Renal pelvis (tissue), 12 donors: ENCODE results near the gene ZNF727. TPM values are rescaled to one million over a fixed set of nuclear protein-coding genes. Genes with fewer than 3 reads are reported as not detected.
"Not testable (repeated sequence)": the region's sequence is repeated elsewhere in the genome, so short reads cannot be mapped to it uniquely, and the experiment has no call there.

Source experiments
- DNase-seq: peaks from one replicate; pipeline ENCODE4 v3.0.0-alpha.2; 2013
- long read RNA-seq, 16 experiments: transcript quantifications; one replicate each; lab custom pipeline, GENCODE V29; 2026
- polyA plus RNA-seq, 3 donors: library from polyadenylated mRNA; unstranded; fragments of 120-200 nt; gene quantifications; one replicate each; pipeline ENCODE4 v1.2.1, GENCODE V29; 2013; ENCODE audit not compliant: insufficient read length in 3 of 3

The ZNF727 gene
- polyA plus RNA-seq = under 1 TPM in 2 of 3 donors, not detected in 1; 0.14 to 0.62 TPM
- long read RNA-seq, donor 1 = 0 reads
- long read RNA-seq, donor 2 = 0 reads
- long read RNA-seq, donor 3 = 0 reads
- long read RNA-seq, donor 4 = 0 reads
- long read RNA-seq, donor 5 = 0 reads
- long read RNA-seq, donor 6 = 0 reads
- long read RNA-seq, donor 7 = 0 reads
- long read RNA-seq, donor 8 = 0 reads
- long read RNA-seq, donor 9 = 0 reads
- long read RNA-seq, donor 10 = 0 reads
- long read RNA-seq, donor 11 = 0 reads
- long read RNA-seq, donor 12 = 0 reads
- long read RNA-seq, donor 13 = 0 reads
- long read RNA-seq, donor 14 = 0 reads
- long read RNA-seq, donor 15 = 0 reads
- long read RNA-seq, donor 16 = 0 reads

DNA sequence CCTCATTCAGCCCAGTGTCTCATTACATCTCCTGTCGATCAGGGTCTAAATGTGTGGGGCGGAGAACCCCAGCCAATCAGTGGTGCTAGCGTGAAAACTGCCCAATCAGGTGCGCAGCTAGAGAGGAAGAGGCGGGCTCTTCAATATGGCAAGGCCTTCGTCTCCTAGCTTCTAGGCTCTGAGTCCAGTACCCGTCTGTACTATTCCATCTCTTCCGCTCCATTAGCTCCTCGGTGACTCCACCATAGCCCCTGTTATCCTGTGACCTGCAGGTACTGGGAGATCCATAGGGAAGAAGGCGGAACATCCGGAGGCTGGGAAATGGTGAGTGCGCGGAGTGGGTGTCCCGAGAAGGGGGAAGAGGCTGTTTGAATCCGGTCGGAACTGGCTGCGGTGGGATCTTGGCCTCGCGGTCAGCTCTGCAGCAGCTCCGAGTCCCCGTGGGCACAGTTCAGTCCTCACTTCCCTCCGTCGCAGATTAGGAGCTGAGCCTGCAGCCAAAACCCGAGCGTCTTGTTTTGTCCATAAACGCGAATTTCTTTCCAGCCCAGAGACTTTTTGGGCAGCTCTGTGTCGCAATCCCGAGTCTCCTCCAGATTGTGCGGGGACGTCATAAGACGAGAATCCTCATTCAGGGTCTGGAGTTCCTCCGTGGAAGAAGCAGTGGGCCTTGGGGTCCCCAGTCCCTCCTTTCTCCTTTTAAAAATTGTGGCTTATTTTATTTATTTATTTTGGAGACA, at the start of gene ZNF727:
Gene ZNF727 (plus strand): TSS at position 134 of the 740 bp plus-strand sequence. CDS start 188 bp downstream, at position 322.
- DNase-seq = peak; percentile 5

- DNase-seq = no peak
These were observed 46.7 kb upstream of the ZNF727 start, which contains the start of gene ZNF722 for GRCh38 chr7:63998549-63998948. ZNF722 (plus strand) TSS chr7:63998849; CDS start chr7:63998962, 113 bp downstream.

DNA sequence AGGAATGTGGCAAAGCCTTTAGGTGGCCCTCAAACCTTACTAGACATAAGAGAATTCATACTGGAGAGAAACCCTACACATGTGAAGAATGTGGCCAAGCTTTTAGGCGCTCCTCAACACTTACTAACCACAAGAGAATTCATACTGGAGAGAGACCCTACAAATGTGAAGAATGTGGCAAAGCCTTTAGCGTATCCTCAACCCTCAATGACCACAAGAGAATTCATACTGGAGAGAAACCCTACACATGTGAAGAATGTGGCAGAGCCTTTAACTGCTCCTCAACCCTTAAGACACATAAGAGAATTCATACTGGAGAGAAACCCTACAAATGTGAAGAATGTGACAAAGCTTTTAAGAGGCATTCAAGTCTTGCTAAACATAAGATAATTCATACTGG, 29.7 kb upstream of the ZNF727 start:
- DNase-seq = not testable (repeated sequence)

GRCh38 chr7:64035388-64035787, 9.8 kb upstream of the ZNF727 start:
- no peak for DNase-seq

DNA sequence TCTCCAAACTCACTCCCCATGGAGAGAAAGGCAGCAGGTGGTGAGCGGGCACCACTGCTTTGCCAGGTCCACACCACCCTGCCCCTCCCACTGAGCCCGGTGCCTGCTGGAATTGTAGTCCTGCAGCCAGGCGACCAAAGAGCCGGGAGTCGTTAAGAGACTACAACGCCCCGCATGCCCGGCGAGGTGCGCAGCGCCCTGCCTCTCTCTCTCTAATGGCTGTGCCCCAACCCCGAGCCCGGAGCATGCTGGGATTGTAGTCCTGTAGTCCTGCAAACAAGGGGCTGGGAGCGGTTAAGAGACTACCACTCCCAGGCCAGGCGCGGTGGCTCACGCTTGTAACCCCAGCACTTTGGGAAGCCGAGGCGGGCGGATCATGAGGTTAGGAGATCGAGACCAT, 8.1 kb upstream of the ZNF727 start:
- no peak for DNase-seq

DNA sequence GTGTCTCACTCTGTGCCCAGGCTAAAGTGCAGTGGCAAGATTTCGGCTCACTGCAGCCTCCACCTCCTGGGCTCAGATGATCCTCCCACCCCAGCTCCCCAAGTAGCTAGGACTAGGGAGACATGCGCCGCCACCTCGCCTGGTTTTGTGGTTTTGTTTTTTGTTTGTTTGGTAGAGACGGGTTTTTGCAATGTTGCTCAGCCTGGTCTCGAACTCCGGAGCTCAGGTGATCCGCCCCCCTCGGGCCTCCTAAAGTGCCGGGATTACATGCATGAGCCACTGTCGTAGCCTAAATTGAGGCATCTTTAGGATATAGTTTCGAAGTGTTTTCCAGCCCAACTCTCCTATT, 781 bp downstream of the ZNF727 start:
- DNase-seq = no peak

DNA sequence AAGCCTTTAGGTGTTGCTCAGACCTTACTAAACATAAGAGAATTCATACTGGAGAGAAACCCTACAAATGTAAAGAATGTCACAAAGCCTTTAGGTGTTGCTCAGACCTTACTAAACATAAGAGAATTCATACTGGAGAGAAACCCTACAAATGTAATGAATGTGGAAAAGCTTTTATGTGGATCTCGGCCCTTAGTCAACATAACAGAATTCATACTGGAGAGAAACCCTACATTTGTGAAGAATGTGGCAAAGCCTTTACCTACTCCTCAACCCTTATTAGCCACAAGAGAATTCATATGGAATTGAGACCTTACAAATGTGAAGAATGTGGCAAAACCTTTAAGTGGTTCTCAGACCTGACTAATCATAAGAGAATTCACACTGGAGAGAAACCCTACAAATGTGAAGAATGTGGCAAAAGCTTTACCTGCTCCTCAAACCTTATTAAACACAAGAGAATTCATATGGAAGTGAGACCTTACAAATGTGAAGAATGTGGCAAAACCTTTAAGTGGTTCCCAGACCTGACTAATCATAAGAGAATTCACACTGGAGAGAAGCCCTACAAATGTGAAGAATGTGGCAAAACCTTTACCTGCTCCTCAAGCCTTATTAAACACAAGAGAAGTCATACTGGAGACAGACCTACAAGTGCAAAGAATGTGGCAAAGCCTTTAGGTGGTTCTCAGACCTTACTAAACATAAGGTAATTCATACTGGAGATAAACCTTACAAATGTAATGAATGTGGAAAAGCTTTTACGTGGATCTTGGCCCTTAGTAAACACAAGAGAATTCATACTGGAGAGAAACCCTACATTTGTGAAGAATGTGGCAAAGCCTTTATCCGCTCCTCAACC, 32.8 kb downstream of the ZNF727 start:
- not testable (repeated sequence) for DNase-seq

GRCh38 chr7:64078699-64078994, 33.4 kb downstream of the ZNF727 start:
- no peak for DNase-seq

GRCh38 chr7:64087501-64087900, 42.3 kb downstream of the ZNF727 start:
- no peak for DNase-seq

DNA sequence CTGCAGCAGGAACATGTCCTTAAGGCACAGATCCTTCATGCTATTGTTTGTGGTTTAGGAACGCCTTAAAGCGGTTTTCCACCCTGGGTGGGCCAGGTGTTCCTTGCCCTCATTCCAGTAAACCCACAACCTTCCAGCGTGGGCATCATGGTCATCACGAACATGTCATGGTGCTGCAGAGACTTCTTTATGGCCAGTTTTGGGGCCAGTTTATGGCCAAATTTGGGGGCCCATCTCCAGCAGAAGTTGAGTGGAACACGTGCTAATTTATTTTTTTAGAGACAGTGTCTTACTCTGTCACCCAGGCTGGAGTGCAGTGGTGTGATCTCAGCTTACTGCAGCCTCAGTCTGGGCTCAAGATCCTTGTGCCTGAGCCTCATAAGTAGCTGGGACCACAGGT, 43.6 kb downstream of the ZNF727 start:
- DNase-seq = not testable (repeated sequence)

Other genes starting within 250 kb of the ZNF727 start
- gene ZNF722, start 46.6 kb upstream of the ZNF727 start, polyA plus RNA-seq = not detected
- not detected for gene ZNF735, start 161.8 kb downstream of the ZNF727 start, polyA plus RNA-seq
- not detected for gene ZNF679, start 183.0 kb downstream of the ZNF727 start, polyA plus RNA-seq